HUDEP-2 (cell line): ENCODE data around the gene CSF3R.

Source experiments
- DNase-seq, 76 experiments: peaks; one replicate each; lab custom pipeline; 2025; ENCODE audit not compliant: unreplicated experiment in 76 of 76; lab: John Stamatoyannopoulos, UW

Gene CSF3R

DNA sequence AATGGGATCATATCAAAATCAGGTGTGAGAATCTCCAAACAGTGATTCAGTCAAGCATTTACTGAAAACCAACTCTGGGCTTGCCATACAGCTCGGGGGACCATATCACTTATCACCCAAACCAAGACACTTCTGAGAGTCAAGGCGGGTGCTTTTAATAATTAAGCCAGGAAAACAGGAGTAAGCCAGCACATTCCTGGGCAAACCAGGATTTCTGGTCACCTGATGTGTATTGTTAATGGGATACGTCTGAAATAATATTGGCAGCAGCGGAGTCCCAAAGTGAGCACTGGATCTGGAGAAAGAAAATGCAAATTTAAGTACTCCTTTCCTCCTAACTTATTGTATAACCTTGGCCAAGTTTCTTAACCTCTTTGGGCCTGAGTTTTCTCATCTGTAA, 50.1 kb downstream of the CSF3R start:
- no peak for DNase-seq

DNA sequence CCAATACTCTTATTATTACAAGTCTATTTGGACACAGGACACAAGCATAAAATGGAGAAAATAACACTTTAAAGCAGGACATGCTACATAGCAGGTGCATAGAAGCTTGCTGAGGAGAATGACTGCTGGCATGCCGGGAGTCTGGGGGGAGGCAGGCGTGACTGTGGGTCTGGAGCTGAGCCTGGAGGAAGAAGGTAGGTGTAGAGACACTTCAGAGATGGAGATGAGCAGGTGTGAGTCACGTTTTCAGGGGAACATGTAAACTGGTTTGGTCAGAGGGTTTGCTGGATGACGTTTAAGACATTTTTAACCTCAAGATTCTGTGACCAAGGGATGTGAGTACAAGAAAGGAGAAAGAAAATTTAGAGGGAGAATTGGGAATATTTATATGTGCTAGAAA, 56.9 kb downstream of the CSF3R start:
- DNase-seq, result no peak

GRCh38 chr1:36421649-36422048, 61.1 kb downstream of the CSF3R start:
- DNase-seq, result no peak

DNA sequence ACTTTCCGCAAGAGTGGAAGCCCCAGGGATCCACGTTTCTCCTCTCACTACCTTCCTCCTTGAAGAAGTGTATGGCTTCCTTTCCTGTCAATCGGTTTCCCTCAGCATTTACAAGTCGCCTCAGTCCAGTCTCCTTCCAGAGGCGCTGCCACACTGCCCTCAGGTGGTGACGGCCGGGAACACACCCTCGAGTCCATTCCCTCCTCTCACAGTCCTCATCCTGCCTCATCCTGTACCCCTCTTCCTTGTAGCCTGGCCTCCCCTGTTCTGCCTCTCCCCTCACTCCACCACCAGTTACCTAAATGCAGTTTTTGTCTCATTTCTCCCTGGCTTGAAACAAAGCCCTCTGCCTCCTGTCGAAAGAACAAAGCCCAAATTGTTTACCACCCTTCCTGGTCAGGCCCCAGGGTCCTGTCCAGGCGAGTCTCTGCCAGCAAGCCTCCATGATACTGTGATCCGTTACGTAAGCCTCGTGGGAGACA, 61.8 kb downstream of the CSF3R start:
- DNase-seq, result peak in 71 of 76 experiments; percentile 11 to 87 (median 64)

DNA sequence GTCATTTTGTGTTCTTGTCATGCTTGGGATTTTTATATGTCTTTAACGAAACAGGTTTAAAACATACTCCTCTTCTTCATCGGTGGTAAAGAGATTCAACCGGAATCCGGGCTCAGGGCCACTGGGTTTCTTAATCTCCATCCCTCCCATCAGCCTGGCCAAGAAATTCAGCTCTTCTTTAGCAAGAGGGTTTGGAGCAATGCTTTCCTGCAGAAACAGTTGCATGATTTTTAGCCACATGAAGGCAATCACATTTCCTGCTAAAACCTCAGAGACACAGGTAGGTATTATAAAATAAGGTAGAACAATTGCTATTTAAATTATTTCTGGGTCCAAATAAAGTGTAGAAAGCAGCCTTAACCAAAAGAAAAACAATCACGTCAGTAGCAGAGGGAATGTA, 62.3 kb downstream of the CSF3R start:
- no peak for DNase-seq

DNA sequence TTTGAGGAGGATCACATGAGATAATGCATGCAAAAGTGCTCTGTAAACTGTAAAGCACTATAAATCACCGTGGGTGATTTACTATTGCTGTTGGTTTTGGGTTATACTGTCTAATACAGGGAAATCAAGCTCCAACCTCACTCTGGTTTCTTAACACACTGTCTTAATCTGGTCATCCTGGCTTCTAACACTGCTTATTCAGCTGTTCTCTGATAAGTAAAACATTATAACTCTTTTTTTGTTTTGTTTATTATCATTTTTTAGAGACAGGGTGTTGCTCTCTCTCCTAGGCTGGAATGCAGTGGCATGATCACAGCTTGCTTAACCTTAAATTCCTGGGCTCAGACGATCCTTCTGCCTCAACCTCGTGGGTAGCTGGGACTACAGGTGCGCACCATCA, 63.1 kb downstream of the CSF3R start:
- no peak for DNase-seq

DNA sequence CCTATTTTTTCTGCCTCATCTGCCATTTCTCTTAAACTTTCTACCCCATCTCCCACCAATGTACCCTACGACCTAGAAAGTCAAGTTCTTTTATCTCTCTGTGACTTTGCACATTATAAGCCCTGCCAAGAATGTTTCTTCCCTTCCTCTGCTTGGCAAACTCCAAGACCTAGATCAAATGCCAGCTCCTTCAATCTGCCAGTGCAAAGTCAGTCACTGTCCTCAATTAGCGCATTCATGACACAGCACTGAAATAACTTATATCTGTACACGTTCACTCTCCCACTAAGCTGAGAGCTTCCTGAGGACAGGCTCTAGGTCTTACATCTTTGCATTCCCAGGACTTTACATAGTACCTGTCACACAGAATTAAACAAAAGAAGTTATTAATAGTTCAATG, 63.6 kb downstream of the CSF3R start:
- no peak for DNase-seq

DNA sequence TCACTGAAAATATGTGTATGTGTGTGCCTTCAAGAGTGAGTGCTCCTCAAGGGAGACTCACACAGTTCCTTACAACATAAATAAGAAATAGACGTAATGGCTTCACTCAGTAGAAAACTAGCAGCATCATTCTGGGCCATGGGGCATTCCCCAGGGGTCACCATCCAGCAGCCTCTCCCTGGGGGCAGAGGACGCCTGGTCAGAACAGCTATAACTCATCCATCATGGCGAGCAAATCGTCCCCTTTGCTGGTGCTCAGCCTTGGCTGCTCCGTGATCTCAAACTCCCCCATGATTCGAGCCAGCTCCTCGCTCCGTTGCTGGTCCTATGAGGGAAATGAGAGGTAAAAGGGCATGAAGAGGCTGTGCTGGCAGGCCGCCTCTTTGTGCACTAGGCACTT, 64.8 kb downstream of the CSF3R start:
- DNase-seq, result no peak
